ENCODE results near the gene CPNE2. TPM values are rescaled to one million over a fixed set of nuclear protein-coding genes. Genes with fewer than 3 reads are reported as not detected.
A peak's percentile ranks its signal among the peaks of the same experiment; 100 is the strongest.

Gene CPNE2
- total RNA-seq, 1 donor from 2014 or later, result 64.5 TPM

GRCh38 chr16:57115514-57116182, 23.3 kb downstream of the CPNE2 start:
- peaks cover 3% of the 10 kb centered on the region for H3K4me1 ChIP-seq
- H3K27me3 ChIP-seq, result no peaks in the 10 kb centered on the region
- H3K36me3 ChIP-seq, result peaks cover 31% of the 10 kb centered on the region
- H3K27ac ChIP-seq, result no peak overlapping the region
- TF ChIP-seq CTCF (IDR thresholded peaks at IDR 0.05), result no peak
- DNase-seq, result no peak
- intact Hi-C loops (cut with DNase I), result no loop called here
- ATAC-seq, result peak; percentile 45
- no peaks in the 10 kb centered on the region for H3K9me3 ChIP-seq
- H3K4me3 ChIP-seq, result no peak overlapping the region

GRCh38 chr16:57118461-57119084, 26.2 kb downstream of the CPNE2 start:
- H3K27me3 ChIP-seq, result no peaks in the 10 kb centered on the region
- no peak overlapping the region for H3K4me3 ChIP-seq
- peaks cover 3% of the 10 kb centered on the region for H3K4me1 ChIP-seq
- TF ChIP-seq CTCF (IDR thresholded peaks at IDR 0.05), result no peak
- ATAC-seq (no peak), DNase-seq (no peak)
- intact Hi-C loops (cut with DNase I), result no loop called here
- no peak overlapping the region for H3K27ac ChIP-seq
- no peaks in the 10 kb centered on the region for H3K9me3 ChIP-seq
- peaks cover 38% of the 10 kb centered on the region for H3K36me3 ChIP-seq

GRCh38 chr16:57123216-57123973, 31.0 kb downstream of the CPNE2 start:
- H3K36me3 ChIP-seq, result peaks cover 14% of the 10 kb centered on the region
- no peaks in the 10 kb centered on the region for H3K9me3 ChIP-seq
- intact Hi-C loops (cut with DNase I), result no loop called here
- no peak overlapping the region for H3K4me3 ChIP-seq
- no peaks in the 10 kb centered on the region for H3K4me1 ChIP-seq
- no peaks in the 10 kb centered on the region for H3K27me3 ChIP-seq
- peak overlapping the region; percentile 55 for H3K27ac ChIP-seq
- no peak for ATAC-seq
- no peak for DNase-seq
- TF ChIP-seq CTCF (IDR thresholded peaks at IDR 0.05), result no peak

- H3K27me3 ChIP-seq, result no peaks in the 10 kb centered on the region
- peak overlapping the region; percentile 55 for H3K27ac ChIP-seq
- no peaks in the 10 kb centered on the region for H3K9me3 ChIP-seq
- peaks cover 19% of the 10 kb centered on the region for H3K36me3 ChIP-seq
- no peak overlapping the region for H3K4me3 ChIP-seq
- H3K4me1 ChIP-seq, result no peaks in the 10 kb centered on the region
- ATAC-seq (peak; percentile 82), DNase-seq (no peak)
- no peak for TF ChIP-seq CTCF (IDR thresholded peaks at IDR 0.05)
- intact Hi-C loops (cut with DNase I), result no loop called here
These were observed 31.7 kb downstream of the CPNE2 start for GRCh38 chr16:57123974-57124674.

GRCh38 chr16:57125376-57125775, 33.0 kb downstream of the CPNE2 start:
- Histone ChIP-seq H3K27ac (no peak overlapping the region), H3K36me3 (peaks cover 19% of the 10 kb centered on the region), H3K4me3 (no peak overlapping the region), H3K27me3 (no peaks in the 10 kb centered on the region), H3K4me1 (no peaks in the 10 kb centered on the region), H3K9me3 (no peaks in the 10 kb centered on the region)
- ATAC-seq (no peak), DNase-seq (no peak)
- TF ChIP-seq CTCF (IDR thresholded peaks at IDR 0.05), result no peak
- intact Hi-C loops (cut with DNase I), result no loop called here
